PC-3 (cell line): ENCODE measurements around the gene FIS1. TPM values are rescaled to one million over a fixed set of nuclear protein-coding genes. Genes with fewer than 3 reads are reported as not detected.
A peak's percentile ranks its signal among the peaks of the same experiment; 100 is the strongest.
"Not testable (repeated sequence)": the region's sequence is repeated elsewhere in the genome, so short reads cannot be mapped to it uniquely, and the experiment has no call there.

Source experiments
- ATAC-seq: fragments of 200-7000 bp; cut with Tn5 transposase; 2 replicates; pipeline ENCODE4 v1.9.1; 2020; ENCODE audit warnings: mild to moderate bottlenecking, moderate library complexity
- Bru-seq: library from RNA; stranded (reverse); fragments of 400-500 nt; gene quantifications from one replicate; lab custom pipeline; 2021; lab: Mats Ljungman, UMichigan
- BruChase-seq, 2 experiments: library from RNA; stranded (reverse); fragments of 400-500 nt; gene quantifications; one replicate each; lab custom pipeline; 2021; lab: Mats Ljungman, UMichigan
- BruUV-seq: library from RNA; stranded (reverse); fragments of 400-500 nt; replicated peaks from 2 replicates; lab custom pipeline; 2021; lab: Mats Ljungman, UMichigan
- CTCF ChIA-PET: fragments of 300-600 bp; sonication (Branson Sonifier 250); formaldehyde crosslinking; loops from one replicate; lab custom pipeline; 2022; ENCODE audit warnings: antibody characterized with exemption; lab: Charles Lee
- POLR2A ChIA-PET: fragments of 300-600 bp; sonication (Branson Sonifier 250); formaldehyde crosslinking; loops from one replicate; lab custom pipeline; 2022; ENCODE audit warnings: antibody characterized with exemption; ENCODE audit not compliant: unreplicated experiment; lab: Charles Lee
- DNase-seq: peaks from one replicate; pipeline ENCODE4 v3.0.0-alpha.2; 2015
- H2AFZ ChIP-seq: fragments of 300-600 bp; sonication (generic); 2 replicates; pipeline ENCODE4 v1.6.0; 2016; ENCODE audit warnings: antibody characterized with exemption, low read length
- H3F3A ChIP-seq: fragments of 300-600 bp; sonication (generic); one replicate; pipeline ENCODE4 v1.6.0; 2017; ENCODE audit warnings: antibody characterized with exemption, low read length, control low read depth, mild to moderate bottlenecking; ENCODE audit not compliant: unreplicated experiment
- H3K27ac ChIP-seq: fragments of 300-600 bp; sonication (generic); 2 replicates; pipeline ENCODE4 v1.5.1; 2016; ENCODE audit warnings: mild to moderate bottlenecking, low read length
- H3K27me3 ChIP-seq: fragments of 300-600 bp; sonication (generic); 2 replicates; pipeline ENCODE4 v1.6.1; 2016; ENCODE audit warnings: low read length, mixed read lengths
- H3K36me3 ChIP-seq: fragments of 300-600 bp; sonication (generic); 2 replicates; pipeline ENCODE4 v1.6.1; 2016; ENCODE audit warnings: low read depth, mixed run types, low read length, mixed read lengths
- H3K4me1 ChIP-seq: fragments of 300-600 bp; sonication (generic); 2 replicates; pipeline ENCODE4 v1.5.1; 2016; ENCODE audit warnings: low read length; ENCODE audit not compliant: insufficient read depth
- H3K4me2 ChIP-seq: fragments of 300-600 bp; sonication (generic); 2 replicates; pipeline ENCODE4 v1.6.0; 2016; ENCODE audit warnings: low read length
- H3K4me3 ChIP-seq: fragments of 300-600 bp; sonication (generic); 2 replicates; pipeline ENCODE4 v1.5.1; 2016; ENCODE audit warnings: mild to moderate bottlenecking, low read length, mixed read lengths
- H3K79me2 ChIP-seq: fragments of 300-600 bp; sonication (generic); 2 replicates; pipeline ENCODE4 v1.6.1; 2017; ENCODE audit warnings: low read length, mixed read lengths
- H3K9ac ChIP-seq: fragments of 300-600 bp; sonication (generic); 2 replicates; pipeline ENCODE4 v1.6.0; 2016; ENCODE audit warnings: mild to moderate bottlenecking, low read length
- H3K9me2 ChIP-seq: fragments of 300-600 bp; sonication (generic); replicated peaks from 2 replicates; pipeline ENCODE4 v1.6.1; 2016; ENCODE audit warnings: mixed run types, low read length, mixed read lengths
- H3K9me3 ChIP-seq: fragments of 300-600 bp; sonication (generic); 2 replicates; pipeline ENCODE4 v1.6.1; 2016; ENCODE audit warnings: low read length, mixed read lengths
- H4K20me1 ChIP-seq: fragments of 300-600 bp; sonication (generic); 2 replicates; pipeline ENCODE4 v1.6.1; 2016; ENCODE audit warnings: low read length, mixed read lengths
- EZH2 ChIP-seq: fragments of 300-600 bp; sonication (generic); IDR thresholded peaks from one replicate; pipeline ENCODE4 v1.6.1; 2017; ENCODE audit warnings: antibody characterized with exemption, mild to moderate bottlenecking, low read length; ENCODE audit not compliant: unreplicated experiment
- EZH2phosphoT487 ChIP-seq: fragments of 300-600 bp; sonication (generic); IDR thresholded peaks from 2 replicates; pipeline ENCODE4 v1.6.1; 2018; ENCODE audit warnings: mild to moderate bottlenecking, antibody characterized with exemption, low read length, borderline replicate concordance
- intact Hi-C: fragments of 100-400 bp; cut with micrococcal nuclease; formaldehyde crosslinking; loops from 2 replicates; pipeline ENCODE4 v1.9.0; 2023
- long read RNA-seq: library from polyadenylated mRNA; unstranded; transcript quantifications from one replicate; pipeline ENCODE4 v2.0.0, GENCODE V29; 2021; ENCODE audit not compliant: unreplicated experiment
- total RNA-seq: library from RNA; depleted of rRNA; stranded (reverse); fragments of >200 nt; gene quantifications from 2 replicates; pipeline ENCODE4 v1.2.3, GENCODE V29; 2014; rRNA removed
- TF ChIP-seq, protein P1 (sequence below): fragments of 300-600 bp; sonication (generic); conservative IDR thresholded peaks from 2 replicates; pipeline ENCODE4 v1.5.1; 2017; ENCODE audit warnings: antibody characterized with exemption, low read depth, mild to moderate bottlenecking, low read length

Gene FIS1
- total RNA-seq = 146 and 199 TPM in 2 replicates
- Bru-seq, nascent RNA = percentile 85 among the genes with signal in this experiment
- BruChase-seq, experiment 1, labeled RNA remaining after a 6-hour chase = percentile 88 among the genes with signal in this experiment
- percentile 85 among the genes with signal in this experiment for BruChase-seq, experiment 2, labeled RNA remaining after a 2-hour chase
- long read RNA-seq, transcript FIS1-201 (5 exons, 734 nt) = major isoform, 48 of 57 reads
- long read RNA-seq, partial matches to known transcripts = 2 of 57 reads
- long read RNA-seq, other reads (novel, unspliced or antisense) = 1 of 57 reads

GRCh38 chr7:101244375-101245146 lies at the start of gene FIS1:
TSS of gene FIS1 (minus strand) at chr7:101245081. CDS start at chr7:101245004, 77 bp downstream.
- TF ChIP-seq, protein P1, sequence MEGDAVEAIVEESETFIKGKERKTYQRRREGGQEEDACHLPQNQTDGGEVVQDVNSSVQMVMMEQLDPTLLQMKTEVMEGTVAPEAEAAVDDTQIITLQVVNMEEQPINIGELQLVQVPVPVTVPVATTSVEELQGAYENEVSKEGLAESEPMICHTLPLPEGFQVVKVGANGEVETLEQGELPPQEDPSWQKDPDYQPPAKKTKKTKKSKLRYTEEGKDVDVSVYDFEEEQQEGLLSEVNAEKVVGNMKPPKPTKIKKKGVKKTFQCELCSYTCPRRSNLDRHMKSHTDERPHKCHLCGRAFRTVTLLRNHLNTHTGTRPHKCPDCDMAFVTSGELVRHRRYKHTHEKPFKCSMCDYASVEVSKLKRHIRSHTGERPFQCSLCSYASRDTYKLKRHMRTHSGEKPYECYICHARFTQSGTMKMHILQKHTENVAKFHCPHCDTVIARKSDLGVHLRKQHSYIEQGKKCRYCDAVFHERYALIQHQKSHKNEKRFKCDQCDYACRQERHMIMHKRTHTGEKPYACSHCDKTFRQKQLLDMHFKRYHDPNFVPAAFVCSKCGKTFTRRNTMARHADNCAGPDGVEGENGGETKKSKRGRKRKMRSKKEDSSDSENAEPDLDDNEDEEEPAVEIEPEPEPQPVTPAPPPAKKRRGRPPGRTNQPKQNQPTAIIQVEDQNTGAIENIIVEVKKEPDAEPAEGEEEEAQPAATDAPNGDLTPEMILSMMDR = peak; percentile 90
- no peak for TF ChIP-seq EZH2phosphoT487
- no peak for TF ChIP-seq EZH2
- intact Hi-C loops = loop anchor here (1.0 kb wide), 2 partner anchors 26 to 39 kb away; partner anchors contain the start of gene ZNHIT1
- H3K36me3 ChIP-seq = no peaks in the 10 kb centered on the region

GRCh38 chr7:101294039-101294831 lies 49.4 kb upstream of the FIS1 start:
- TF ChIP-seq EZH2phosphoT487 (no peak), EZH2 (no peak)
- TF ChIP-seq, protein P1 = no peak
- Histone ChIP-seq H3K9me2 (no peaks in the 10 kb centered on the region), H3F3A (no peaks in the 10 kb centered on the region), H4K20me1 (no peaks in the 10 kb centered on the region), H3K4me1 (no peaks in the 10 kb centered on the region), H3K27ac (no peak overlapping the region), H3K9me3 (no peaks in the 10 kb centered on the region), H3K9ac (no peak overlapping the region), H3K27me3 (no peaks in the 10 kb centered on the region; the same call in 1 of the 2 replicates), H2AFZ (no peak overlapping the region), H3K79me2 (no peaks in the 10 kb centered on the region), H3K4me2 (no peak overlapping the region), H3K36me3 (no peaks in the 10 kb centered on the region), H3K4me3 (no peak overlapping the region)
- ATAC-seq = no peak
- no TSS peak for BruUV-seq
- CTCF ChIA-PET = no interaction called here
- POLR2A ChIA-PET = interaction anchor here (0.7 kb wide), 1 partner anchor 76 kb away, joined by 4 read pairs; the partner anchor contains the start of gene ZNHIT1
- intact Hi-C loops = no loop called here
- DNase-seq = no peak

More at GRCh38 chr7:101244375-101245146, at the start of gene FIS1:
- Histone ChIP-seq H3K79me2 (peaks cover 39% of the 10 kb centered on the region), H2AFZ (peak within 1 kb of the TSS; percentile 93), H4K20me1 (no peaks in the 10 kb centered on the region), H3K4me3 (peak within 1 kb of the TSS; percentile 97), H3K9ac (peak within 1 kb of the TSS; percentile 94), H3K27me3 (no peaks in the 10 kb centered on the region), H3K9me3 (no peaks in the 10 kb centered on the region), H3K27ac (peak within 1 kb of the TSS; percentile 78), H3K4me2 (peak within 1 kb of the TSS; percentile 100), H3K9me2 (no peaks in the 10 kb centered on the region), H3F3A (no peaks in the 10 kb centered on the region), H3K4me1 (peaks cover 13% of the 10 kb centered on the region)
- CTCF ChIA-PET = interaction anchor here (0.5 to 1.4 kb wide), 6 partner anchors 11 to 102 kb away, joined by 3 to 10 read pairs (median 4); partner anchors contain the start of gene ZNHIT1
- ATAC-seq (peak; percentile 94), DNase-seq (peak; percentile 86)
- TSS peak; percentile 50 for BruUV-seq
- POLR2A ChIA-PET = interaction anchor here (0.6 to 1.3 kb wide), 2 partner anchors 27 to 353 kb away, joined by 3 to 7 read pairs; partner anchors contain the start of genes PLOD3 and ZNHIT1

DNA sequence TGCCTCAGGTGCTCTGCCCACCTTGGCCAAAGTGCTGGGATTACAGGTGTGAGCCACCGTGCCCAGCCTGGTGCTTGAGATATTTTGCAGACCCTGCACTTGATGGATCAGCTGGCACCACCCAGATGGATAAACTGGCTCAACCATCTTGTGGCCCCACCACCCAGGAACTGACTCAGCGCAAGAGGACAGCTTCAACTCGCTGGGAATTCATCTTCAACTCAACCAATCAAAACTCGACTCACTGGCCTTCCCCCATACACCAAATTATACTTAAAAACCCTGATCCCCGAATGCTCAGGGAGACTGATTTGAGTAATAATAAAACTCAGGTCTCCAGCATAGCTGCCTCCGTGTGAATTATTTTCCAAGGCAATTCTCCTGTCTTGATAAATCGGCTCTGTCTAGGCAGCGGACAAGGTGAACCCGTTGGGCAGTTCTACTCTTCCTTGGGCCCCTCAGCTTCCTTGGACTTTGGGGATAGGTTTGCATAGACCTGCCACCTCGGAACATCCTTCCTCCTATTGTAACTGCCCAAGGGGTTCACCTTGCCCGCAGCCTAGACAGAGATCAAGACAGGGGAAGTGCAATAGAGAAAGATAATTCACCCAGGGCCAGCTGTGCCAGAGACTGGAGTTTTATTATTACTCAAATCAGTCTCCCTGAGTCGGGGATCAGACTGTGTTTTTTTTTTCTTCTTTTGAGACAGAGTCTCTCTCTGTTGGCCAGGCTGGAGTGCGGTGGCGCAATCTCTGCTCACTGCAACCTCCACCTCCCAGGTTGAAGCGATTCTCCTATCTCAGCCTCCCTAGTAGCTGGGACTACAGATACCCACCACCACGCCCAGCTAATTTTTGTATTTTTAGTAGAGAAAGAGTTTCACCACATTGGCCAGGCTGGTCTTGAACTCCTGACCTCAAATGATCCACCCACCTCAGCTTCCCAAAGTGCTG lies 48.5 kb upstream of the FIS1 start:
- H3K4me2 ChIP-seq, POLR2A ChIA-PET, intact Hi-C loops, ATAC-seq, H3K9me3 ChIP-seq, H3K27ac ChIP-seq, H3F3A ChIP-seq, H4K20me1 ChIP-seq, H2AFZ ChIP-seq, H3K36me3 ChIP-seq, H3K27me3 ChIP-seq, H3K79me2 ChIP-seq, H3K4me1 ChIP-seq, H3K4me3 ChIP-seq, CTCF ChIA-PET, H3K9ac ChIP-seq, BruUV-seq, DNase-seq, H3K9me2 ChIP-seq: not testable (repeated sequence)

DNA sequence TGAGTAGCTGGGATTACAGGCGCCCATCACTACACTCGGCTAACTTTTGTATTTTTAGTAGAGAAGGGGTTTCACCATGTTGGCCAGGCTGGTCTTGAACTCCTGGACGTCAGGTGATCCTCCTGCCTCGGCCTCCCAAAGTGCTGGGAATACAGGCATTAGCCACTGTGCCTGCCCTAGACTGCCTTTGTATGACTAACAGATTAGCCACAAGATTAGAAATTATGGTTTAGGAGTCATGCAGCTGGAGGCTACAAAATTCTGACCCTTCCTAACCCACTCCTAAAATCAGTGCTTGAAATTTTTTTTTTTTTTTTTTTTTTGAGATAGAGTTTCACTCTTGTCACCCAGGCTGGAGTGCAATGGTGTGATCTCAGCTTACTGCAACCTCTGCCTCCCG lies 47.7 kb upstream of the FIS1 start:
- H3K79me2 ChIP-seq, H3K4me1 ChIP-seq, POLR2A ChIA-PET, intact Hi-C loops, H2AFZ ChIP-seq, H3K9me3 ChIP-seq, ATAC-seq, CTCF ChIA-PET, H3F3A ChIP-seq, H3K4me3 ChIP-seq, BruUV-seq, H3K27ac ChIP-seq, H3K9me2 ChIP-seq, H3K9ac ChIP-seq, H3K36me3 ChIP-seq, H4K20me1 ChIP-seq, H3K4me2 ChIP-seq: not testable (repeated sequence)
- peak; percentile 34 for DNase-seq
- peaks cover 12% of the 10 kb centered on the region; the same call in 1 of the 2 replicates for H3K27me3 ChIP-seq
